Endothelial cell (in vitro differentiated cells): Measurements from ENCODE around the gene THRAP3. TPM values are rescaled to one million over a fixed set of nuclear protein-coding genes. Genes with fewer than 3 reads are reported as not detected.

Source experiments
- DNase-seq: peaks from one replicate; pipeline ENCODE4 v3.0.0; 2021; ENCODE audit warnings: low spot score
- H3K27ac Mint-ChIP-seq: one replicate; pipeline ENCODE4 v1.8.0; 2021; ENCODE audit warnings: mixed read lengths, inconsistent platforms; ENCODE audit not compliant: unreplicated experiment
- H3K27me3 Mint-ChIP-seq: one replicate; pipeline ENCODE4 v1.8.0; 2021; ENCODE audit warnings: mild to moderate bottlenecking, moderate library complexity, mixed read lengths, inconsistent platforms; ENCODE audit not compliant: unreplicated experiment
- H3K36me3 Mint-ChIP-seq: one replicate; pipeline ENCODE4 v1.8.0; 2021; ENCODE audit warnings: mild to moderate bottlenecking, low read depth, mixed read lengths, inconsistent platforms; ENCODE audit not compliant: unreplicated experiment
- H3K4me1 Mint-ChIP-seq: one replicate; pipeline ENCODE4 v1.8.0; 2021; ENCODE audit warnings: mild to moderate bottlenecking, mixed read lengths, inconsistent platforms; ENCODE audit not compliant: unreplicated experiment
- H3K4me3 Mint-ChIP-seq: one replicate; pipeline ENCODE4 v1.8.0; 2021; ENCODE audit warnings: mild to moderate bottlenecking, mixed read lengths, inconsistent platforms; ENCODE audit not compliant: unreplicated experiment
- H3K9me3 Mint-ChIP-seq: one replicate; pipeline ENCODE4 v1.8.0; 2021; ENCODE audit warnings: mixed read lengths, inconsistent platforms; ENCODE audit not compliant: unreplicated experiment
- CTCF ChIP-seq: fragments of 200-600 bp; sonication (generic); IDR thresholded peaks from one replicate; pipeline ENCODE4 v1.5.0; 2021; ENCODE audit warnings: antibody characterized with exemption; ENCODE audit not compliant: unreplicated experiment
- total RNA-seq: library from RNA; stranded (reverse); fragmentation: NEBNext Ultra II Directional; extraction: Animal tissue kit (Norgen Biotek cat#: 25700); gene quantifications from one replicate; pipeline ENCODE4 v1.2.1, GENCODE V29; 2021; ENCODE audit not compliant: unreplicated experiment

THRAP3 gene
- total RNA-seq, 1 donor from 2014 or later: 129 TPM

GRCh38 chr1:36307601-36308330 lies 83.5 kb downstream of the THRAP3 start:
- no peak for TF ChIP-seq CTCF
- Mint-ChIP-seq H3K4me1 (peaks cover 12% of the 10 kb centered on the region), H3K27me3 (peaks cover 8% of the 10 kb centered on the region), H3K9me3 (no peaks in the 10 kb centered on the region), H3K36me3 (peaks cover 21% of the 10 kb centered on the region), H3K27ac (no peak overlapping the region), H3K4me3 (peak overlapping the region; percentile 92)
- DNase-seq: no peak

- peak overlapping the region; percentile 14 for H3K4me3 Mint-ChIP-seq
- no peak for TF ChIP-seq CTCF
- peaks cover 12% of the 10 kb centered on the region for H3K4me1 Mint-ChIP-seq
- peaks cover 5% of the 10 kb centered on the region for H3K27me3 Mint-ChIP-seq
- H3K36me3 Mint-ChIP-seq: peaks cover 12% of the 10 kb centered on the region
- DNase-seq: no peak
- H3K27ac Mint-ChIP-seq: no peak overlapping the region
- H3K9me3 Mint-ChIP-seq: no peaks in the 10 kb centered on the region
These were observed 85.2 kb downstream of the THRAP3 start for GRCh38 chr1:36309397-36309796.

- H3K36me3 Mint-ChIP-seq: peaks cover 19% of the 10 kb centered on the region
- TF ChIP-seq CTCF: no peak
- peaks cover 9% of the 10 kb centered on the region for H3K27me3 Mint-ChIP-seq
- no peak for DNase-seq
- H3K27ac Mint-ChIP-seq: peak overlapping the region; percentile 70
- H3K4me3 Mint-ChIP-seq: peak overlapping the region; percentile 87
- no peaks in the 10 kb centered on the region for H3K9me3 Mint-ChIP-seq
- peaks cover 16% of the 10 kb centered on the region for H3K4me1 Mint-ChIP-seq
These were observed 96.1 kb downstream of the THRAP3 start for GRCh38 chr1:36320291-36320761.

GRCh38 chr1:36320767-36321118 lies 96.5 kb downstream of the THRAP3 start:
- H3K36me3 Mint-ChIP-seq: peaks cover 19% of the 10 kb centered on the region
- peak overlapping the region; percentile 87 for H3K4me3 Mint-ChIP-seq
- H3K4me1 Mint-ChIP-seq: peaks cover 16% of the 10 kb centered on the region
- no peak for TF ChIP-seq CTCF
- H3K27ac Mint-ChIP-seq: peak overlapping the region; percentile 70
- DNase-seq: no peak
- H3K9me3 Mint-ChIP-seq: no peaks in the 10 kb centered on the region
- H3K27me3 Mint-ChIP-seq: peaks cover 7% of the 10 kb centered on the region

GRCh38 chr1:36321119-36321951 lies 97.1 kb downstream of the THRAP3 start:
- no peak overlapping the region for H3K27ac Mint-ChIP-seq
- peaks cover 9% of the 10 kb centered on the region for H3K27me3 Mint-ChIP-seq
- DNase-seq: peak; percentile 47
- H3K9me3 Mint-ChIP-seq: no peaks in the 10 kb centered on the region
- peaks cover 19% of the 10 kb centered on the region for H3K36me3 Mint-ChIP-seq
- TF ChIP-seq CTCF: no peak
- H3K4me1 Mint-ChIP-seq: peaks cover 16% of the 10 kb centered on the region
- H3K4me3 Mint-ChIP-seq: peak overlapping the region; percentile 79
